Measurements from ENCODE around the gene ZBTB34.

DNA sequence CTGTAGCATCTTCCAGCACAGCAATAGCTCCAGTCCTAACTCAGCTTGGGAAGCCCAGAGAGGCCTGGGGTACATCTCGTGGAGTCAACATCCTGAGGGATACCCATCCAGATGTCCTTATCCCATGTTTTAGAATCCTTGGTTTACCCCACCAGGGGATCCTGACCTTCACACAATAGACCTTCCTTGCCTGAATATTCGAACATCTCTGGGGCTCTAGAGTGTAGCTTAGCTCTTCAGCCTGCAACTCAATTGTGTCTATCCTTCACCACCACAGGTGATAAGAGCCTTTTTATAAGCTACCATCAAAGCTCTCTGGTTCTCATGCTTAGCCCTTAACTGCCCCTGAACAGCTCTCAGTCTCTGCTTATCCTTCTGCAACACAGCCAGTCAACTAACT, 46.6 kb downstream of the ZBTB34 start:
- TF ChIP-seq, protein P1, sequence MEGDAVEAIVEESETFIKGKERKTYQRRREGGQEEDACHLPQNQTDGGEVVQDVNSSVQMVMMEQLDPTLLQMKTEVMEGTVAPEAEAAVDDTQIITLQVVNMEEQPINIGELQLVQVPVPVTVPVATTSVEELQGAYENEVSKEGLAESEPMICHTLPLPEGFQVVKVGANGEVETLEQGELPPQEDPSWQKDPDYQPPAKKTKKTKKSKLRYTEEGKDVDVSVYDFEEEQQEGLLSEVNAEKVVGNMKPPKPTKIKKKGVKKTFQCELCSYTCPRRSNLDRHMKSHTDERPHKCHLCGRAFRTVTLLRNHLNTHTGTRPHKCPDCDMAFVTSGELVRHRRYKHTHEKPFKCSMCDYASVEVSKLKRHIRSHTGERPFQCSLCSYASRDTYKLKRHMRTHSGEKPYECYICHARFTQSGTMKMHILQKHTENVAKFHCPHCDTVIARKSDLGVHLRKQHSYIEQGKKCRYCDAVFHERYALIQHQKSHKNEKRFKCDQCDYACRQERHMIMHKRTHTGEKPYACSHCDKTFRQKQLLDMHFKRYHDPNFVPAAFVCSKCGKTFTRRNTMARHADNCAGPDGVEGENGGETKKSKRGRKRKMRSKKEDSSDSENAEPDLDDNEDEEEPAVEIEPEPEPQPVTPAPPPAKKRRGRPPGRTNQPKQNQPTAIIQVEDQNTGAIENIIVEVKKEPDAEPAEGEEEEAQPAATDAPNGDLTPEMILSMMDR (IDR thresholded peaks at IDR 0.05), result no peak
- no peak for TF ChIP-seq POLR2A (IDR thresholded peaks at IDR 0.05)
